Loucy (cell line): Measurements from ENCODE around the gene MKLN1.

Source experiments
- H2AFZ ChIP-seq: fragments of 200-600 bp; sonication (generic); 2 replicates; pipeline ENCODE4 v1.6.0; 2016; ENCODE audit warnings: antibody characterized with exemption, mild to moderate bottlenecking, low read length, moderate library complexity
- H3F3A ChIP-seq: fragments of 200-600 bp; 2 replicates; pipeline ENCODE4 v1.6.0; 2016; ENCODE audit warnings: antibody characterized with exemption, low read depth, mild to moderate bottlenecking
- H3K27me3 ChIP-seq: fragments of 200-600 bp; sonication (generic); 2 replicates; pipeline ENCODE4 v1.6.1; 2014; ENCODE audit warnings: low read length, mild to moderate bottlenecking; ENCODE audit not compliant: insufficient read depth, poor library complexity, severe bottlenecking
- H3K36me3 ChIP-seq: fragments of 200-600 bp; sonication (generic); 2 replicates; pipeline ENCODE4 v1.6.1; 2016; ENCODE audit warnings: low read length; ENCODE audit not compliant: insufficient read depth
- H3K4me1 ChIP-seq: fragments of 200-600 bp; sonication (generic); 2 replicates; pipeline ENCODE4 v1.5.1; 2014; ENCODE audit warnings: low read length, mild to moderate bottlenecking; ENCODE audit not compliant: insufficient read depth, poor library complexity, severe bottlenecking
- H3K4me2 ChIP-seq: fragments of 200-600 bp; sonication (generic); 2 replicates; pipeline ENCODE4 v1.6.0; 2014; ENCODE audit warnings: antibody characterized with exemption, low read length, low read depth, mild to moderate bottlenecking; ENCODE audit not compliant: poor library complexity, severe bottlenecking
- H3K4me3 ChIP-seq: fragments of 200-600 bp; sonication (generic); 2 replicates; pipeline ENCODE4 v1.5.1; 2014; ENCODE audit warnings: low read length, mild to moderate bottlenecking, mixed read lengths; ENCODE audit not compliant: poor library complexity, severe bottlenecking
- H3K79me2 ChIP-seq: fragments of 200-600 bp; sonication (generic); 2 replicates; pipeline ENCODE4 v1.6.1; 2014; ENCODE audit warnings: low read length; ENCODE audit not compliant: insufficient read depth
- H3K9ac ChIP-seq: fragments of 200-600 bp; sonication (generic); 2 replicates; pipeline ENCODE4 v1.6.0; 2014; ENCODE audit warnings: mild to moderate bottlenecking, low read depth, low read length, moderate library complexity; ENCODE audit not compliant: poor library complexity, severe bottlenecking
- H3K9me2 ChIP-seq: fragments of 200-600 bp; sonication (generic); replicated peaks from 2 replicates; pipeline ENCODE4 v1.6.1; 2016; ENCODE audit warnings: low read depth, low read length, mixed read lengths
- H3K9me3 ChIP-seq: fragments of 200-600 bp; sonication (generic); 2 replicates; pipeline ENCODE4 v1.6.1; 2014; ENCODE audit warnings: mild to moderate bottlenecking, antibody characterized with exemption, low read length, low read depth; ENCODE audit not compliant: insufficient read depth
- H4K20me1 ChIP-seq: fragments of 200-600 bp; sonication (generic); 2 replicates; pipeline ENCODE4 v1.6.0; 2014; ENCODE audit warnings: antibody characterized with exemption, low read length, mild to moderate bottlenecking; ENCODE audit not compliant: insufficient read depth, poor library complexity, severe bottlenecking
- CTCF ChIP-seq: fragments of 200-600 bp; sonication (generic); conservative IDR thresholded peaks from 2 replicates; pipeline ENCODE4 v1.5.1; 2014; ENCODE audit warnings: mild to moderate bottlenecking, antibody characterized with exemption, low read length
- EZH2phosphoT487 ChIP-seq: fragments of 200-600 bp; IDR thresholded peaks from 2 replicates; pipeline ENCODE4 v1.6.1; 2018; ENCODE audit warnings: antibody characterized with exemption, mild to moderate bottlenecking, moderate library complexity, borderline replicate concordance

Gene MKLN1

GRCh38 chr7:131321656-131322055, 6.0 kb upstream of the MKLN1 start:
- no peaks in the 10 kb centered on the region for H3K36me3 ChIP-seq
- no peaks in the 10 kb centered on the region for H3K9me2 ChIP-seq
- no peaks in the 10 kb centered on the region for H3K9me3 ChIP-seq
- H2AFZ ChIP-seq, result no peak overlapping the region
- H3K79me2 ChIP-seq, result no peaks in the 10 kb centered on the region
- H3K4me1 ChIP-seq, result peaks cover under 1% of the 10 kb centered on the region
- H3K4me2 ChIP-seq, result no peak overlapping the region
- no peak overlapping the region for H3K4me3 ChIP-seq
- TF ChIP-seq CTCF, result no peak
- no peak overlapping the region for H3K9ac ChIP-seq
- H3F3A ChIP-seq, result no peaks in the 10 kb centered on the region
- no peaks in the 10 kb centered on the region for H4K20me1 ChIP-seq
- H3K27me3 ChIP-seq, result no peaks in the 10 kb centered on the region

- Histone ChIP-seq H3K36me3 (no peaks in the 10 kb centered on the region), H3K79me2 (no peaks in the 10 kb centered on the region), H3K4me1 (peaks cover 5% of the 10 kb centered on the region), H3K4me3 (no peak overlapping the region), H3F3A (no peaks in the 10 kb centered on the region), H3K9me2 (no peaks in the 10 kb centered on the region), H3K9me3 (no peaks in the 10 kb centered on the region), H3K4me2 (no peak overlapping the region), H2AFZ (no peak overlapping the region), H3K27me3 (no peaks in the 10 kb centered on the region), H3K9ac (no peak overlapping the region), H4K20me1 (no peaks in the 10 kb centered on the region)
- TF ChIP-seq CTCF (no peak), EZH2phosphoT487 (no peak)
Measured at GRCh38 chr7:131322061-131322460, 5.6 kb upstream of the MKLN1 start.

- no peak overlapping the region for H3K4me2 ChIP-seq
- peaks cover under 1% of the 10 kb centered on the region for H3K27me3 ChIP-seq
- no peaks in the 10 kb centered on the region for H3K9me3 ChIP-seq
- H3K4me1 ChIP-seq, result peaks cover 6% of the 10 kb centered on the region
- no peaks in the 10 kb centered on the region for H3F3A ChIP-seq
- peaks cover 2% of the 10 kb centered on the region for H3K79me2 ChIP-seq
- TF ChIP-seq EZH2phosphoT487 (no peak), CTCF (no peak)
- H3K9me2 ChIP-seq, result no peaks in the 10 kb centered on the region
- H3K4me3 ChIP-seq, result no peak overlapping the region
- H3K36me3 ChIP-seq, result no peaks in the 10 kb centered on the region
- H3K9ac ChIP-seq, result no peak overlapping the region
- no peaks in the 10 kb centered on the region for H4K20me1 ChIP-seq
- no peak overlapping the region for H2AFZ ChIP-seq
Measured at GRCh38 chr7:131322861-131323260, 4.8 kb upstream of the MKLN1 start.
